ENCODE results near the gene FAM170B.

- no peak for TF ChIP-seq TAF1 (IDR thresholded peaks at IDR 0.05; ENCODE audit: borderline replicate concordance, low read depth, low read length)
- TF ChIP-seq POLR2A (IDR thresholded peaks at IDR 0.05; ENCODE audit: low read depth, low read length), result no peak
Measured at GRCh38 chr10:49173201-49173772, 39.5 kb upstream of the FAM170B start.

Data from GM12892 (cell line).